HG03521 (cell line): ENCODE data around the gene SH3PXD2B.

Source experiments
- ATAC-seq: cut with Tn5 transposase; IDR thresholded peaks from one replicate; pipeline ENCODE4 v1.9.1; 2021; ENCODE audit warnings: mild to moderate bottlenecking, moderate library complexity; ENCODE audit not compliant: unreplicated experiment

The SH3PXD2B gene

DNA sequence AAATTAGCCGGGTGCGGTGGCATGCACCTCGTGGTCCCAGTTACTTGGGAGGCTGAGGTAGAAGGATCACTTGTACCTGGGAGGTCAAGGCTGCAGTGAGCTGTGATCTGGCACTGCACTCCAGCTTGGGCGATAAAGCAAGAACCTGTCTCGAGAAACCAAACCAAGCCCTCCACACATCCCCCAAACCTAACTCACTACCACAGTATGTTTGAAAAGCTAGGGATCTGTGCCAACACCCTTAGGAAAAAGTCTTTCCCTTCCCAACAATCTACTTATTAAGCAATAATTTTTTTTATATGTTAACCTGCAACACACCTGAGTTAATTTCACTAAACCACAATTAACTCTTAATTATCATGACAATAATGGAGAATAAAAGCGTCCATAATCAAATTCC, 173.0 kb downstream of the SH3PXD2B start:
- ATAC-seq: no peak

DNA sequence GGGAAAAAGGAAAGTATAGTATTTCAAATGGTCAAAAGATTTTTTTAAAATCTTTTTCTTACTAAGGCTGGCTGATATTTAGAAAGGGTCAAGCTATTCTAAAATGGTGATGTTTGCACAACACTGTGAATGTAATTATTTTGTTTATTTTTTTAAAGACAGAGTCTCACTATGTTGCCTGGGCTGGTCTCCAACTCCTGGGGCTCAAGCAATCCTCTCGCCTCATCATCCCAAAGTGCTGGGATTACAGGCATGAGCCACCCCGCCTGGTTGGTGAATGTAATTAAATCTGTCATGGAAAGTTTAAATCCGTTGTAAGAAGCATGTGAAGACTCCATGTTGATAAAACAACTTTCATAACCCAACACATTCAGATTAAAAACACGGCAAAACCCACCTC, 173.4 kb downstream of the SH3PXD2B start:
- no peak for ATAC-seq

GRCh38 chr5:172280317-172280716, 174.0 kb downstream of the SH3PXD2B start:
- no peak for ATAC-seq

DNA sequence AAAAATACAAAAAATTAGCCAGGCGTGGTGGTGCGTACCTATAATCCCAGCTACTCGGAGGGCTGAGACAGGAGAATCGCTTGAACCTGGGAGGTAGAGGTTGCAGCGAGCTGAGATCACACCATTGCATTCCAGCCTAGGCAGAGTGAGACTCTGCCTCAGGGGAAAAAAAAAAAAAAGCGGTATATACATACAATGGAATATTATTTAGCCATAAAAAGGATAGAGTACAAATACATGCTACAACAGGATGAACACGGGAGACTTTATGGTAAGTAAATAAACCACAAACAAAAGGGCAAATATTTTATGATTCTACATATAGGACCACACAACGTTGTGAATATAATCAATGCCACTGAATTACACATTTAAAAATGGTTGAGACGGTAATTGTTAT, 176.0 kb downstream of the SH3PXD2B start:
- no peak for ATAC-seq

GRCh38 chr5:172276214-172276613, 178.1 kb downstream of the SH3PXD2B start:
- ATAC-seq: no peak
